Smooth muscle cell (in vitro differentiated cells): Measurements from ENCODE around the gene NBL1. TPM values are rescaled to one million over a fixed set of nuclear protein-coding genes. Genes with fewer than 3 reads are reported as not detected.

Experiments used
- DNase-seq: peaks from one replicate; lab custom pipeline; 2025; ENCODE audit not compliant: unreplicated experiment; lab: John Stamatoyannopoulos, UW
- H2AFZ ChIP-seq: fragments of 200-600 bp; sonication (generic); 2 replicates; pipeline ENCODE4 v1.6.0; 2016; ENCODE audit warnings: antibody characterized with exemption, low read depth, mild to moderate bottlenecking
- H3F3A ChIP-seq: fragments of 200-600 bp; sonication (generic); 2 replicates; pipeline ENCODE4 v1.6.0; 2017; ENCODE audit warnings: antibody characterized with exemption, low read depth
- H3K27ac ChIP-seq: fragments of 200-600 bp; sonication (generic); 2 replicates; pipeline ENCODE4 v1.5.1; 2016; ENCODE audit warnings: low read depth, mild to moderate bottlenecking
- H3K27me3 ChIP-seq: fragments of 200-600 bp; sonication (generic); 2 replicates; pipeline ENCODE4 v1.6.1; 2016; ENCODE audit warnings: low read depth, mild to moderate bottlenecking
- H3K36me3 ChIP-seq: fragments of 200-600 bp; sonication (generic); 2 replicates; pipeline ENCODE4 v1.5.1; 2016; ENCODE audit warnings: low read depth
- H3K4me1 ChIP-seq: fragments of 200-600 bp; sonication (generic); 2 replicates; pipeline ENCODE4 v1.5.1; 2016; ENCODE audit warnings: low read depth
- H3K4me2 ChIP-seq: fragments of 200-600 bp; sonication (generic); 2 replicates; pipeline ENCODE4 v1.6.0; 2016; ENCODE audit warnings: mild to moderate bottlenecking
- H3K4me3 ChIP-seq: fragments of 200-600 bp; sonication (generic); 2 replicates; pipeline ENCODE4 v1.5.1; 2016; ENCODE audit warnings: mild to moderate bottlenecking
- H3K79me2 ChIP-seq: fragments of 200-600 bp; sonication (generic); 2 replicates; pipeline ENCODE4 v1.6.0; 2016; ENCODE audit warnings: low read depth, mild to moderate bottlenecking
- H3K9ac ChIP-seq: fragments of 200-600 bp; sonication (generic); 2 replicates; pipeline ENCODE4 v1.6.0; 2016; ENCODE audit warnings: low read depth
- H3K9me3 ChIP-seq: fragments of 200-600 bp; sonication (generic); replicated peaks from 2 replicates; pipeline ENCODE4 v1.5.1; 2016; ENCODE audit warnings: low read depth
- H4K20me1 ChIP-seq: fragments of 200-600 bp; sonication (generic); 2 replicates; pipeline ENCODE4 v1.6.0; 2016; ENCODE audit warnings: low read depth
- CTCF ChIP-seq: fragments of 200-600 bp; sonication (generic); IDR thresholded peaks from 2 replicates; pipeline ENCODE4 v1.5.1; 2017; ENCODE audit warnings: borderline replicate concordance, mild to moderate bottlenecking, antibody characterized with exemption; ENCODE audit not compliant: insufficient read depth, poor library complexity, severe bottlenecking
- WGBS: methylation state at CpG from one replicate; pipeline ENCODE4 v1.1.7; 2016; ENCODE audit warnings: low lambda C conversion rate; 5-methylcytosine and 5-hydroxymethylcytosine counted together
- polyA plus RNA-seq: library from polyadenylated mRNA; unstranded; fragments of >200 nt; fragmentation: Nextera tagmentation; extraction: Ambion mirVana; gene quantifications from 2 replicates; pipeline ENCODE4 v1.2.1, GENCODE V29; 2016
- total RNA-seq: library from RNA; depleted of rRNA; stranded (reverse); fragments of >200 nt; gene quantifications from 2 replicates; pipeline ENCODE4 v1.2.3, GENCODE V29; 2014

Gene NBL1
- total and polyA plus RNA-seq, 2 experiments from 2014 or later, result 9.4 to 35.9 TPM

DNA sequence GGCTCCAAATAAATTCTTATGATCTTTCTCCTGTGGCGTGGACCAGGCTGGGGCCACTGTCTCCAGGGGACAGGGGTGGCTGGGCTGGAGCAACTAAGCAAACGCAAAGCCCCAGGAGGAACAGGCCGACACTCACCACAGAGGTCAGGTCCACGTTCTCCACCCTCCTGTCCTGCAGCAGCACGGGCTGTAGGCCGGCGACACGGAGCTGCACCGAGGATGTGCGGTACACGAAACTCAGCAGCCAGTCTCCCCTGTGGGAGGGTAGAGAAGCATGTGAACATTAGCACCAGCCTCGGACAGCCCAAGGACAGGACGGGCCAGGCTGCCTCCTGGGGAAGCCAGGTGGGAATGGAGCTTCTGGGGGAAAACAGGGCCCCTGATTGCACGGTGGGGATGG lies 50.2 kb downstream of the NBL1 start:
- no peak for DNase-seq
- H3K4me1 ChIP-seq, result no peaks in the 10 kb centered on the region
- H3K36me3 ChIP-seq, result no peaks in the 10 kb centered on the region
- H4K20me1 ChIP-seq, result no peaks in the 10 kb centered on the region
- no peaks in the 10 kb centered on the region for H3F3A ChIP-seq
- no peaks in the 10 kb centered on the region for H3K27me3 ChIP-seq
- no peaks in the 10 kb centered on the region for H3K9me3 ChIP-seq
- H3K4me3 ChIP-seq, result no peak overlapping the region
- H3K4me2 ChIP-seq, result no peak overlapping the region
- TF ChIP-seq CTCF, result no peak
- no peak overlapping the region for H2AFZ ChIP-seq
- H3K79me2 ChIP-seq, result no peaks in the 10 kb centered on the region
- WGBS, result 89% methylated on average over 14 of the region's 14 CpGs
- no peak overlapping the region for H3K9ac ChIP-seq
- H3K27ac ChIP-seq, result no peak overlapping the region

DNA sequence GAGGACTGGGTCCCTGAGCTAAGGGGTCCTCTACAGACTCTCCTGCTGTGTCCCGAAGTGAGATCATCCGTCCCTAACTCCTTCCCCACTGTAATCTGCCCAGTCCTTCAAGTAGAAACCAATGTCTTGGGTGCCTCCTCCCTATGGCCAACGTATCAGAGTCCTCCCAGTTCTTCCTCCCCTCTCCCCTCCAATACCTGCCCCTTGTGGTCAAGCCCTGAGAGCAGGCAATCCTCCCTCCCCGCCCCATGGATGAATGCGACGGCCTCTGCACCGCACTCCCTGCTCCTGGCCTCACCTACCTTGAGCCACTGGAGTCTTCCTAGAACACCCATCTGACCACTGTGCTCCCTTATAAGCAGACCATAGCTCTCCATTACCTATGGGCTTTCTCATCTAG lies 51.7 kb downstream of the NBL1 start:
- H3K27ac ChIP-seq, result no peak overlapping the region
- no peak overlapping the region for H3K4me3 ChIP-seq
- WGBS, result 95% methylated on average over 7 of the region's 7 CpGs
- DNase-seq, result no peak
- no peak overlapping the region for H2AFZ ChIP-seq
- no peaks in the 10 kb centered on the region for H3K9me3 ChIP-seq
- H3K9ac ChIP-seq, result no peak overlapping the region
- no peak overlapping the region for H3K4me2 ChIP-seq
- no peak for TF ChIP-seq CTCF
- H3F3A ChIP-seq, result no peaks in the 10 kb centered on the region
- no peaks in the 10 kb centered on the region for H3K27me3 ChIP-seq
- no peaks in the 10 kb centered on the region for H3K79me2 ChIP-seq
- H3K4me1 ChIP-seq, result no peaks in the 10 kb centered on the region
- H4K20me1 ChIP-seq, result no peaks in the 10 kb centered on the region
- no peaks in the 10 kb centered on the region for H3K36me3 ChIP-seq

GRCh38 chr1:19696820-19697219 lies 52.7 kb downstream of the NBL1 start:
- no peak overlapping the region for H3K9ac ChIP-seq
- TF ChIP-seq CTCF, result no peak
- no peak overlapping the region for H2AFZ ChIP-seq
- H3K4me2 ChIP-seq, result no peak overlapping the region
- no peaks in the 10 kb centered on the region for H3K27me3 ChIP-seq
- DNase-seq, result no peak
- 98% methylated on average over 8 of the region's 8 CpGs for WGBS
- no peaks in the 10 kb centered on the region for H3K9me3 ChIP-seq
- H3K79me2 ChIP-seq, result no peaks in the 10 kb centered on the region
- no peak overlapping the region for H3K27ac ChIP-seq
- no peaks in the 10 kb centered on the region for H3F3A ChIP-seq
- no peak overlapping the region for H3K4me3 ChIP-seq
- H3K4me1 ChIP-seq, result no peaks in the 10 kb centered on the region
- H3K36me3 ChIP-seq, result no peaks in the 10 kb centered on the region
- H4K20me1 ChIP-seq, result no peaks in the 10 kb centered on the region

DNA sequence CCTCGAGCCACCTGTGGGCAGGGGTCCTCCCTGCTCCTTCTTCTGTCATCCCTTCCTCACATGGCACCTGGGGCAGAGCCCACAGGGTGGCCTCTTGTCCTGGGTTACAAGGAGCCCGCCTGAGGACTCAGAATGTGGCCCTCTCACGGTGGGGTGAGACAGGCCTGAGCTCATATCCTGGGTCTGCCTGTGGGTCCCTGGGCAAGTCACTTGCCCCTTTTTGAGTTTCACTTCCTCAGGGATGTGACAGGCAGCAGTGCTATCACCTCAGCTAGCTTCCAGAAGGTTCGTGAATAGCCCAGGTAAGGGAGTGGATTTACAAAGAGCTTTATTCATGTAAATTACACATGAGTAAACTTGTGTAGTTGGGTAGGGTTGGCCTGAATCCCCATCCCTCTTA lies 54.1 kb downstream of the NBL1 start:
- Histone ChIP-seq H3K9me3 (no peaks in the 10 kb centered on the region), H3K4me2 (no peak overlapping the region), H3K4me1 (no peaks in the 10 kb centered on the region), H3K27ac (no peak overlapping the region), H3K4me3 (no peak overlapping the region), H3F3A (no peaks in the 10 kb centered on the region), H3K9ac (no peak overlapping the region), H3K79me2 (no peaks in the 10 kb centered on the region), H3K36me3 (no peaks in the 10 kb centered on the region), H2AFZ (no peak overlapping the region), H3K27me3 (no peaks in the 10 kb centered on the region), H4K20me1 (no peaks in the 10 kb centered on the region)
- 83% methylated on average over 4 of the region's 4 CpGs for WGBS
- no peak for TF ChIP-seq CTCF
- no peak for DNase-seq
